ENCODE data around the gene HRH3. TPM values are rescaled to one million over a fixed set of nuclear protein-coding genes. Genes with fewer than 3 reads are reported as not detected.

HRH3 gene
- total RNA-seq, 2 experiments from 2014 or later: not detected

DNA sequence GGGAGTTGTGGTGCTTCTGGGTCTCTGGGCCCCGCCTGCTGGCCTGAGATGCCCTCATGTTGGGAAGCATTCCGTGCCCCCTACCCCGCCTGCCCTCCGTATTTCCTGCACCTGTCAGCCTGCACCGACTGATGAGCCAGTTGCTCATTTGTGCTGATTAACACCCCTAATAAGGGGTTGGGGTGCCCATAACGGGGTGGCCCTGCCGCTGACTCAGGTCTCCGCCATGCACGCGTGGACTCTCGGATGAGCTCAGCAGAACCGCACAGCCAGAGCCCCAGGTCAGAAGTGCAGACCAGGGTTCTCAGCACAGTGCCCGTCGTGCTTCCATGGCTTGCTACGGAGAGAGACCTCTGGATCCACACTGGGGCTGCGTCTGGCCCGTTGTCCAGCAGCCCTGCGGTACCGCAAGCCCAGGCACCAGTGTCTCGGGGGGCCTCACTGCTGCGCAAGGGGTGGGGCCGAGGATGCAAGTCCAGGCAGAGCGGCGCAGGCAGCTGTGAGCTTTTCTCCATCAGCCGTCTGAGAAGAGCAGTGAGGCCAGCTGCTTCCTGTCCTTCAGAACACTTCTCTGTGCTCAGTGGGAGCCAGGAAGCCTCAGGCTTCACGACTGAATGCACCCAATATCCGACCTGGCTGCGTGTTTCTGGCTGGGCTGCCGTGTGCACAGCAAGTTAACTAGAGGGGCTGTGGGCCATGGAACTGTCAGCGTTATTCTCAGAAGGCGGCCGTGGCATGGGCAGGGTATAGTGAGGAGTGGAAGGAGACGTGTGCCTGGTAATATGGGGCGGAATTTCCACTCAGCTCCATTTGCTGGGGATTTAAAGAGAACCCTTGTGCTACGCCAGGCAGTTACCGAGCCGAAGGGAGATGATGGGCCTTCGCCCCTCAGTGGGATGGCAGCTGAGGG lies 18.6 kb downstream of the HRH3 start:
- H3K9me3 Mint-ChIP-seq (ENCODE audit: low read depth): no peaks in the 10 kb centered on the region
- H3K27ac Mint-ChIP-seq: no peak overlapping the region
- intact Hi-C loops (cut with DNase I, micrococcal nuclease): no loop called here
- no peak overlapping the region for H3K4me3 Mint-ChIP-seq
- ATAC-seq (no peak), DNase-seq (no peak)
- CTCF ChIA-PET: no interaction called here
- POLR2A ChIA-PET: no interaction called here
- H3K27me3 Mint-ChIP-seq: no peaks in the 10 kb centered on the region
- no peaks in the 10 kb centered on the region for H3K4me1 Mint-ChIP-seq
- H3K36me3 Mint-ChIP-seq (ENCODE audit: low read depth): peaks cover 39% of the 10 kb centered on the region

DNA sequence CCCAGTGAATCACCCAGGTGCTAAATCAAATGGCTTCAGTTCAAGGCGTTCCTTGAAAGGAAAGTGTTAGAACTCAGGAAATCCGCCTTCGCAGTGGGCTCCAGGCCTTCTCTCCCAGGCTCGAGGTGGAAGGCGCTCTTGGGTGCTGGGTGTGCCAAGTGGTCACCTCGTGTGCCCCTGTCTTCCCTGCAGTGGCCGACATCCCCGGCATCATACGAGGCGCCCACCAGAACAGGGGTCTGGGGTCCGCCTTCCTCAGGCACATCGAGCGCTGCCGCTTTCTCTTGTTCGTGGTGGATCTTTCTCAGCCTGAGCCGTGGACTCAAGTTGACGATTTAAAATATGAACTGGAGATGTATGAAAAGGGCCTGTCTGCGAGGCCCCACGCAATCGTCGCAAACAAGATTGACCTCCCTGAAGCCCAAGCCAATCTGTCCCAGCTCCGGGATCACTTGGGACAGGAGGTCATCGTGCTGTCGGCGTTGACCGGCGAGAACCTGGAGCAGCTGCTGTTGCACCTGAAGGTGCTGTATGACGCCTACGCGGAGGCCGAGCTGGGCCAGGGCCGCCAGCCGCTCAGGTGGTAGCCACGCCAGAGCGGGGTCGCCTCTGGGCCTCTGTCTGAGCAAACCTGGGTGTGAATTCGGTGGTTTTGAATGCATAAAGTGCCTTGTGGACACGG lies 19.4 kb downstream of the HRH3 start:
- ATAC-seq (no peak), DNase-seq (no peak)
- Mint-ChIP-seq H3K27ac (no peak overlapping the region), H3K36me3 (ENCODE audit: low read depth) (peaks cover 41% of the 10 kb centered on the region), H3K27me3 (no peaks in the 10 kb centered on the region), H3K4me1 (no peaks in the 10 kb centered on the region), H3K4me3 (no peak overlapping the region), H3K9me3 (ENCODE audit: low read depth) (no peaks in the 10 kb centered on the region)
- CTCF ChIA-PET: no interaction called here
- POLR2A ChIA-PET: no interaction called here
- intact Hi-C loops (cut with DNase I, micrococcal nuclease): no loop called here

DNA sequence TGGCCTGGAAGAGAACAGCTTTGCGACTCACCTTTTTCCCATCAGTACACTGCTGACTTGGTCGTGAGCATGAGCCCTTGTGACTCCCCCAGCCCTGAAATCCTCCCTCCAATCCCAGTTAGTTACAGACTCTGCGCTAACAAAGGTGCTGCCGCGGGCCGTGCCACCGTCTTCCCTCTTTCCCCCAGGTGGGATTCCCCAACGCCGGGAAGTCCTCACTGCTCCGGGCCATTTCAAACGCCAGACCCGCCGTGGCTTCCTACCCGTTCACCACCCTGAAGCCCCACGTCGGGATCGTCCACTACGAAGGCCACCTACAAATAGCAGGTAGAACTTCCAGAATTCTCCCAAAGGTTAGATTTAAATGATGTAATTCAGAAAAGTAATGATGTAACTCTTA lies 21.1 kb downstream of the HRH3 start:
- Mint-ChIP-seq H3K27me3 (no peaks in the 10 kb centered on the region), H3K9me3 (ENCODE audit: low read depth) (no peaks in the 10 kb centered on the region), H3K4me3 (no peak overlapping the region), H3K27ac (no peak overlapping the region), H3K36me3 (ENCODE audit: low read depth) (peaks cover 43% of the 10 kb centered on the region), H3K4me1 (no peaks in the 10 kb centered on the region)
- ChIA-PET POLR2A (no interaction called here), CTCF (no interaction called here)
- ATAC-seq (no peak), DNase-seq (no peak)
- intact Hi-C loops (cut with DNase I, micrococcal nuclease): no loop called here

DNA sequence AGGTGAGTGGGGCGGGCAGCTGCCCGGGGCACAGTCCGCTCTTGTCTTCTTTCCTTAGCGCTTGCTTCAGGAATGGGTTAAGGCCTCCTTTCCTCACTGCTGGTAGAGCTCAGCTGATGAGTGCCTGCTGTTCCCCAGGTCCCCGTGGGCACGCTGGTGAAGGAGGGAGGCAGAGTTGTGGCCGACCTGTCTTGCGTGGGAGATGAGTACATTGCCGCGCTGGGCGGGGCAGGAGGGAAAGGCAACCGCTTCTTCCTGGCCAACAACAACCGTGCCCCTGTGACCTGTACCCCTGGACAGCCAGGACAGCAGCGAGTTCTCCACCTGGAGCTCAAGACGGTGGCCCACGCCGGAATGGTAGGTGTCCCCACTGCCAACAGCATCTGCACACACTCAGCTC lies 21.6 kb downstream of the HRH3 start:
- no peak for DNase-seq
- Mint-ChIP-seq H3K36me3 (ENCODE audit: low read depth) (peaks cover 45% of the 10 kb centered on the region), H3K27ac (no peak overlapping the region), H3K4me1 (no peaks in the 10 kb centered on the region), H3K27me3 (no peaks in the 10 kb centered on the region), H3K4me3 (no peak overlapping the region), H3K9me3 (ENCODE audit: low read depth) (no peaks in the 10 kb centered on the region)
- ChIA-PET CTCF (no interaction called here), POLR2A (no interaction called here)
- no peak for ATAC-seq
- intact Hi-C loops (cut with DNase I, micrococcal nuclease): no loop called here

DNA sequence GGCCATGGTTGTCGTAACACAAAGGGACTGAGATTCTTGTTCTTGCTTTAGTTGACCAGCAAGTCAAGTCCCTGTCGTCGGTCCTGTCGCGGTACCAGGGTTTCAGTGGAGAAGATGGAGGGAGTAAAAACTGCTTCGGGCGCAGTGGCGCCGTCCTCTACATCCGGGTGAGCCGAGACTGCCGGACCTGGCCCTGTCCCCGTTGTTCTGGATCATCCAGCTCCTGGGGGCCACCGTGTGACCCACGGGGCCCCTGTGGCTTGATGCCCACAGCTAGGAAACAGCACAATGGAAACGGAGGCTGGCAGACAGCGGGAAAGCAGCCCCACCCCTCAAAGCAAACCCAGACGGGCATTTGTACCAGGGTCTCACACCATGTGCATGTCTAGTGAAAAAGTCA lies 22.3 kb downstream of the HRH3 start:
- Mint-ChIP-seq H3K36me3 (ENCODE audit: low read depth) (peaks cover 42% of the 10 kb centered on the region), H3K27me3 (no peaks in the 10 kb centered on the region), H3K9me3 (ENCODE audit: low read depth) (no peaks in the 10 kb centered on the region), H3K4me1 (no peaks in the 10 kb centered on the region), H3K4me3 (no peak overlapping the region), H3K27ac (no peak overlapping the region)
- intact Hi-C loops (cut with DNase I, micrococcal nuclease): no loop called here
- CTCF ChIA-PET: no interaction called here
- DNase-seq (no peak), ATAC-seq (no peak)
- POLR2A ChIA-PET: no interaction called here

DNA sequence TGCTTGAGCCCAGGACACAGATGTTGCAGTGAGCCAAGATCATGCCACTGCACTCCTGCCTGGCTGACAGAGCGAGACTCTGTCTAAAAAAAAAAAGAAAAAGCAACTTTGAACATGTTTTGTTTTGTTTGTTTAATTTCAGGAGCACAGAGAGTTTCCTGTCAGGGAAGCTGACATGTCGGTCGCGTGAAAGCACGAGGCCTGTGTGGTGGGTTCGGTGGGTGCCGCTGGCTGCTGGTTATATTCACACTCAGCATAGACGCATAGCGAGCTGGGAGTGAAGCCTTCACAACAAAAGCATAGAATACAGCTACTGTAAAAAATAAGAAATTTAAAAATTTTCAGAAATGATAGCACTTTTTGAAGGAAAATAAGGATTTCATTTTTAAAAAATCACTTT lies 22.8 kb downstream of the HRH3 start:
- ChIA-PET POLR2A (no interaction called here), CTCF (no interaction called here)
- ATAC-seq (no peak), DNase-seq (no peak)
- no peaks in the 10 kb centered on the region for H3K27me3 Mint-ChIP-seq
- H3K36me3 Mint-ChIP-seq (ENCODE audit: low read depth): peaks cover 39% of the 10 kb centered on the region
- H3K4me1 Mint-ChIP-seq: no peaks in the 10 kb centered on the region
- intact Hi-C loops (cut with DNase I, micrococcal nuclease): no loop called here
- no peak overlapping the region for H3K27ac Mint-ChIP-seq
- no peaks in the 10 kb centered on the region for H3K9me3 Mint-ChIP-seq (ENCODE audit: low read depth)
- H3K4me3 Mint-ChIP-seq: no peak overlapping the region

DNA sequence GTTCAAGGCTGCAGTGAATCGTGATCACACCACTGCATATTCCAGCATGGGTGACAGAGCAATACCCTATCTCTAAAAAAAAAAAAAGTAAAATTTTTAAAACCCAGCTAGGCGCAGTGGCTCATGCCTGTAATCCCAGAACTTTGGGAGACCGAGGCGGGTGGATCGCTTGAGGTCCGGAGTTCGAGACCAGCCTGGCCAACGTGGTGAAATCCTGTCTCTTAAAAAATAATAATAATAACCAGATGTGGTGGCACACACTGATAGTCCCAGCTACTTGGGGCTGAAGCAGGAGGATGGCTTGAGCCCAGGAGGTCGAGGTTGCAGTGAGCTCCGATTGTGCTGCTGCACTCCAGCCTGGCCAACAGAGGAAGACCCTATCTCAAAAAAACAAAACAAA lies 23.8 kb downstream of the HRH3 start:
- CTCF ChIA-PET: no interaction called here
- DNase-seq: no peak
- Mint-ChIP-seq H3K27ac (no peak overlapping the region), H3K36me3 (ENCODE audit: low read depth) (peaks cover 34% of the 10 kb centered on the region), H3K27me3 (no peaks in the 10 kb centered on the region), H3K4me3 (no peak overlapping the region), H3K4me1 (no peaks in the 10 kb centered on the region), H3K9me3 (ENCODE audit: low read depth) (no peaks in the 10 kb centered on the region)
- intact Hi-C loops (cut with DNase I, micrococcal nuclease): no loop called here
- POLR2A ChIA-PET: interaction anchor here (0.6 kb wide), 1 partner anchor 19 kb away, joined by 4 read pairs; no protein-coding TSS in a partner anchor
- ATAC-seq: no peak

DNA sequence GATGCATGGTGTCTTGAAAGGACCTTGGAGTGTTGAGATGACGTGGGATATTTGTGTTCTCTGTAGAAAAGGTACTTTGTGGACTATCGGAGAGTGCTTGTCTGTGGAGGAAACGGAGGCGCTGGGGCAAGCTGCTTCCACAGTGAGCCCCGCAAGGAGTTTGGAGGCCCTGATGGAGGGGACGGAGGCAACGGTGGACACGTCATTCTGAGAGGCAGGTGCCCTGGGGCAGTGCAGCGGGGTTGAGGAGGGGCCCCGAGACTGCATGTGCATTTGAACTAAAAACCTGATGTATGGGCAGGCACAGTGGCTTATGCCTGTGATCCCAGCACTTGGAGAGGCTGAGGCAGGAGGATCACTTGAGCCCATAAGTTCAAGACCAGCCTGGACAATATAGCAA lies 24.3 kb downstream of the HRH3 start:
- H3K9me3 Mint-ChIP-seq (ENCODE audit: low read depth): no peaks in the 10 kb centered on the region
- peaks cover 30% of the 10 kb centered on the region for H3K36me3 Mint-ChIP-seq (ENCODE audit: low read depth)
- no peaks in the 10 kb centered on the region for H3K27me3 Mint-ChIP-seq
- no peak overlapping the region for H3K27ac Mint-ChIP-seq
- H3K4me3 Mint-ChIP-seq: no peak overlapping the region
- CTCF ChIA-PET: no interaction called here
- POLR2A ChIA-PET: no interaction called here
- H3K4me1 Mint-ChIP-seq: no peaks in the 10 kb centered on the region
- ATAC-seq: no peak
- intact Hi-C loops (cut with DNase I, micrococcal nuclease): no loop called here
- no peak for DNase-seq

DNA sequence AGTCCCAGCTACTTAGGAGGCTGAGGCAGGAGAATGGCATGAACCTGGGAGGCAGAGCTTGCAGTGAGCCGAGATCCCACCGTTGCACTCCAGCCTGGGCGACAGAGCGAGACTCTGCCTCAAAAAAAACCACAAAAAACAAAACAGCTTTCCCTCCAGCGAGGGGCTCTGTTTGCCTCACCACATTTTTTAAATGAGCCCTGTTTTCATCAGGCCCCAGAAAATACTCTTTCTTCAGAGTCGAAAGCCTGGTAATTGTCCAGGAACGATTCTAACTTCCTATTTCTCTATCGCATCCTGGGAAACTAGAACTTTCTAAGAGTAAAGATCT lies 25.0 kb downstream of the HRH3 start:
- POLR2A ChIA-PET: no interaction called here
- H3K36me3 Mint-ChIP-seq (ENCODE audit: low read depth): peaks cover 24% of the 10 kb centered on the region

DNA sequence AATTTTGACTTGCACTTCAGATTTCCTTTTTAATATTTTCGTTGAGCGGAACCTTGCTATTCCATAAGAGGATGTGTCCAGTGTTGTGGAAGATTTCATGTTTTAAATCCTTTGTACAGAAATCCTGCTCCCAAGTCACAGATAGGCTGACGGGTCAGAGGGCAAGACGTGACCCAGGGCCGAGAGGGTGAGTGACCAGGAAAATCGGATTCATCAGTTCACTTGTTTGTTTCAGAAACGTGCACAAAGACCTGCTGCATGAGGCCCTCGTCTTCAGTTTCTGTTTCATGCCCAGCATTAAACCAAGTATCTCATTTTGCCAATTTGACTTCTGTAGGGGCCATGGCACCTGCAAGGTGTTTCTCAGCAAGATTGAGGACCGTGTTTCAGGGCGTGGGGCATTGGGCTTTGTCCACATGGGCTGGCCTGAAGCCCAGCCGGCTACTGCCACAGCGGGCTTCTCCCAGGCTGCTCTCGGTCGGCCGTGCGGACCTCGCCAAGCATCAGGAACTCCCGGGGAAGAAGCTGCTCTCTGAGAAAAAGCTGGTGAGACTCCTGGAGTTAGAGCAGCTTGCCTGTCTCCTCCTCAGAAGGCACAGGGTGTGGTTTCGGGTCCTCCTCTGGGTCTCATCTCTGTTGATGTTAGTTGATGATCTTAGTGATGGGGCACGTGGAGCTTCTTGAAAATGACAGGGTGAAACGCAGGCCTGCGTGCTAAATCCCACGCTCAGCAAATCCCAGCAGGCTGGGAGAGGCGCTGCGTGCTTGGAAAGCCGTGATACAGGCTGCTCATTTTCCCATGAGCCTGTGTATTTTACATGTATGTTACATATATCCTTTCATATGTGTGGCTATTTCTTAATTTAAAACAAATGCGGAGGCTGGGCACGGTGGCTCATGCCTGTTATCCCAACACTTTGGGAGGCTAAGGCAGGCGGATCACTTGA lies 26.7 kb downstream of the HRH3 start:
- Mint-ChIP-seq H3K36me3 (ENCODE audit: low read depth) (peaks cover 14% of the 10 kb centered on the region), H3K4me3 (no peak overlapping the region), H3K27me3 (no peaks in the 10 kb centered on the region), H3K4me1 (no peaks in the 10 kb centered on the region), H3K9me3 (ENCODE audit: low read depth) (no peaks in the 10 kb centered on the region), H3K27ac (no peak overlapping the region)
- ATAC-seq (no peak), DNase-seq (no peak)
- POLR2A ChIA-PET: no interaction called here
- intact Hi-C loops (cut with DNase I, micrococcal nuclease): no loop called here
- CTCF ChIA-PET: no interaction called here

More for the DNA sequence above, 25.0 kb downstream of the HRH3 start:
- Mint-ChIP-seq H3K9me3 (ENCODE audit: low read depth) (no peaks in the 10 kb centered on the region), H3K27me3 (no peaks in the 10 kb centered on the region), H3K4me1 (no peaks in the 10 kb centered on the region), H3K4me3 (no peak overlapping the region), H3K27ac (no peak overlapping the region)
- DNase-seq (no peak), ATAC-seq (no peak)
- CTCF ChIA-PET: interaction anchor here (0.6 kb wide), 1 partner anchor 188 kb away, joined by 4 read pairs; no protein-coding TSS in a partner anchor
- intact Hi-C loops (cut with DNase I, micrococcal nuclease): no loop called here

DNA sequence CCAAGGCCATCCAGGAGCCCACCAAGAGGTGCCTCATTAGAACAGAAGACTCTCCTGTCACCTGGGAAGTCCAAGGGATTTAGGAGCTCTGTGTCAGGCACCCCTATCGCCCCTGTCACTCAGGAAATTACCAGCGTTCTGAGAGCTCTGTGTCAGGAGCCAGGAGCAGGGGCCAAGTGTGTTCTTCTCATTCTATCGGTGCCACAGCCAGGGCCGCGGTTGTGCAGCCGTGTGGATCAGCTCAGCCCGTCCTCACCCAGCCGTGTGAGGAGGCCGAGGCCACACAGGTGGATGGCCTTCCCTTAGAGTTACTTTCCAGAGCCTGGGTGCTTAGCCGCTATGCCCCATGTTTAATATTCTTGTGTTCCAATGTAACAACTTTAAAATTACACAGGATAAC lies 27.4 kb downstream of the HRH3 start:
- H3K27me3 Mint-ChIP-seq: no peaks in the 10 kb centered on the region
- H3K4me3 Mint-ChIP-seq: no peak overlapping the region
- peaks cover 11% of the 10 kb centered on the region for H3K36me3 Mint-ChIP-seq (ENCODE audit: low read depth)
- H3K9me3 Mint-ChIP-seq (ENCODE audit: low read depth): no peaks in the 10 kb centered on the region
- H3K4me1 Mint-ChIP-seq: peaks cover 2% of the 10 kb centered on the region
- DNase-seq (no peak), ATAC-seq (no peak)
- POLR2A ChIA-PET: no interaction called here
- no peak overlapping the region for H3K27ac Mint-ChIP-seq
- CTCF ChIA-PET: interaction anchor here (0.6 kb wide), 1 partner anchor 463 kb away, joined by 3 read pairs; no protein-coding TSS in a partner anchor
- intact Hi-C loops (cut with DNase I, micrococcal nuclease): no loop called here

Measured in activated CD4-positive, alpha-beta T cell treated with anti-CD3 and anti-CD28 coated beads for 36 hours (primary cell).